Activated CD4-positive, CD25-positive, alpha-beta regulatory T cell (primary cell): ENCODE results near the gene ZCCHC14.

ENCODE experiments used
- DNase-seq, 4 experiments: peaks; one replicate each; lab custom pipeline; 2025; lab: John Stamatoyannopoulos, UW

Gene ZCCHC14

GRCh38 chr16:87457061-87457611, 35.7 kb downstream of the ZCCHC14 start:
- DNase-seq = no peak

- DNase-seq = no peak
Observed at GRCh38 chr16:87454391-87454790, 38.4 kb downstream of the ZCCHC14 start.

- no peak for DNase-seq
Observed at GRCh38 chr16:87453326-87453725, 39.5 kb downstream of the ZCCHC14 start.

- DNase-seq = no peak
Observed at GRCh38 chr16:87451563-87452210, 41.1 kb downstream of the ZCCHC14 start.

GRCh38 chr16:87448866-87449265, 44.0 kb downstream of the ZCCHC14 start:
- no peak for DNase-seq

- DNase-seq = no peak
Observed at GRCh38 chr16:87447323-87447722, 45.5 kb downstream of the ZCCHC14 start.

- DNase-seq = no peak
Observed at GRCh38 chr16:87446479-87446878, 46.3 kb downstream of the ZCCHC14 start.

GRCh38 chr16:87445486-87445885, 47.3 kb downstream of the ZCCHC14 start:
- no peak for DNase-seq

GRCh38 chr16:87443964-87444363, 48.9 kb downstream of the ZCCHC14 start:
- DNase-seq = no peak

- no peak for DNase-seq
Observed at GRCh38 chr16:87443016-87443415, 49.8 kb downstream of the ZCCHC14 start.

GRCh38 chr16:87442581-87442966, 50.2 kb downstream of the ZCCHC14 start:
- DNase-seq = no peak

- no peak for DNase-seq
Observed at GRCh38 chr16:87441886-87442580, 50.8 kb downstream of the ZCCHC14 start.

- DNase-seq = no peak
Observed at GRCh38 chr16:87439926-87440325, 52.9 kb downstream of the ZCCHC14 start.

GRCh38 chr16:87438611-87438985, 54.2 kb downstream of the ZCCHC14 start:
- no peak for DNase-seq

- no peak for DNase-seq
Observed at GRCh38 chr16:87437911-87438610, 54.8 kb downstream of the ZCCHC14 start.

- DNase-seq = no peak
Observed at GRCh38 chr16:87437327-87437726, 55.5 kb downstream of the ZCCHC14 start.

GRCh38 chr16:87436225-87437172, 56.3 kb downstream of the ZCCHC14 start:
- DNase-seq = no peak

- DNase-seq = no peak
Observed at GRCh38 chr16:87435372-87436224, 57.2 kb downstream of the ZCCHC14 start.

GRCh38 chr16:87434146-87434667, 58.6 kb downstream of the ZCCHC14 start:
- DNase-seq = no peak

- no peak for DNase-seq
Observed at GRCh38 chr16:87432330-87432915, 60.4 kb downstream of the ZCCHC14 start.
